SK-N-SH (cell line): ENCODE data around the gene ARL6IP4.

Source experiments
- EP300 ChIP-seq, 2 experiments: IDR thresholded peaks; 2 replicates each; pipeline versions ENCODE4 v1.4.0 to v1.6.1; 2012; ENCODE audit warnings: borderline replicate concordance in 1 of 2, low read depth in 1 of 2, low read length in 1 of 2
- EZH2phosphoT487 ChIP-seq: fragments of 200-600 bp; sonication (generic); IDR thresholded peaks from 2 replicates; pipeline ENCODE4 v1.6.1; 2017; ENCODE audit warnings: low read depth, mixed run types, mild to moderate bottlenecking, antibody characterized with exemption, moderate library complexity, borderline replicate concordance
- FOXM1 ChIP-seq: IDR thresholded peaks from 2 replicates; pipeline ENCODE4 v1.4.0; 2012; ENCODE audit warnings: low read depth, mild to moderate bottlenecking
- MXI1 ChIP-seq: IDR thresholded peaks from 2 replicates; pipeline ENCODE4 v1.6.1; 2012; ENCODE audit warnings: mild to moderate bottlenecking, low read depth, low read length, improper control_type of control experiment
- NFIC ChIP-seq: IDR thresholded peaks from 2 replicates; pipeline ENCODE4 v1.4.0; 2012; ENCODE audit warnings: borderline replicate concordance
- RAD21 ChIP-seq: IDR thresholded peaks from 2 replicates; pipeline ENCODE4 v1.6.1; 2012; ENCODE audit warnings: mild to moderate bottlenecking, low read length
- TAF1 ChIP-seq: IDR thresholded peaks from 2 replicates; pipeline ENCODE4 v1.6.1; 2012; ENCODE audit warnings: low read depth, mild to moderate bottlenecking, low read length, moderate library complexity, borderline replicate concordance
- TF ChIP-seq, protein P1 (sequence below): fragments of 200-600 bp; sonication (generic); IDR thresholded peaks from 2 replicates; pipeline ENCODE4 v1.6.1; 2017; ENCODE audit warnings: antibody characterized with exemption, mild to moderate bottlenecking, moderate library complexity

DNA sequence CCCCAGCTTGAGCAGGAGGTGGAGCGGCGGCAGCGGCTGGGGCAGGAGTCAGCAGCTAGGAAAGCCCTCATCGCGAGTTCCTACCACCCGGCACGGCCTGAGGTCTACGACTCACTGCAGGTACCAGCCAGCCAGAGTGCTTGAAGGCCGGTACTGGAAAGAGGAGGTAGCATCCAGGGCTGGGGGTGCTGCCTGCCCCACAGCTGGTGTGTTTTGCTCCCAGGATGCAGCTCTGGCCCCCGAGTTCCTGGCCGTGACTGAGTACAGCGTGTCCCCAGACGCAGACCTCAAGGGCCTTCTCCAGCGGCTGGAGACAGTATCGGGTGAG lies 3.9 kb upstream of the ARL6IP4 start:
- no peak for TF ChIP-seq EZH2phosphoT487
- no peak for TF ChIP-seq FOXM1
- TF ChIP-seq NFIC = no peak
- TF ChIP-seq EP300 (IDR thresholded peaks at IDR 0.05; ENCODE audit: borderline replicate concordance in 1 of 2, low read depth in 1 of 2, low read length in 1 of 2) = no peak
- TF ChIP-seq, protein P1, sequence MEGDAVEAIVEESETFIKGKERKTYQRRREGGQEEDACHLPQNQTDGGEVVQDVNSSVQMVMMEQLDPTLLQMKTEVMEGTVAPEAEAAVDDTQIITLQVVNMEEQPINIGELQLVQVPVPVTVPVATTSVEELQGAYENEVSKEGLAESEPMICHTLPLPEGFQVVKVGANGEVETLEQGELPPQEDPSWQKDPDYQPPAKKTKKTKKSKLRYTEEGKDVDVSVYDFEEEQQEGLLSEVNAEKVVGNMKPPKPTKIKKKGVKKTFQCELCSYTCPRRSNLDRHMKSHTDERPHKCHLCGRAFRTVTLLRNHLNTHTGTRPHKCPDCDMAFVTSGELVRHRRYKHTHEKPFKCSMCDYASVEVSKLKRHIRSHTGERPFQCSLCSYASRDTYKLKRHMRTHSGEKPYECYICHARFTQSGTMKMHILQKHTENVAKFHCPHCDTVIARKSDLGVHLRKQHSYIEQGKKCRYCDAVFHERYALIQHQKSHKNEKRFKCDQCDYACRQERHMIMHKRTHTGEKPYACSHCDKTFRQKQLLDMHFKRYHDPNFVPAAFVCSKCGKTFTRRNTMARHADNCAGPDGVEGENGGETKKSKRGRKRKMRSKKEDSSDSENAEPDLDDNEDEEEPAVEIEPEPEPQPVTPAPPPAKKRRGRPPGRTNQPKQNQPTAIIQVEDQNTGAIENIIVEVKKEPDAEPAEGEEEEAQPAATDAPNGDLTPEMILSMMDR = no peak
- no peak for TF ChIP-seq RAD21
- no peak for TF ChIP-seq MXI1
- TF ChIP-seq TAF1 = no peak
